ENCODE measurements around the gene THUMPD3.

THUMPD3 gene

GRCh38 chr3:9352917-9353752 lies 9.7 kb upstream of the THUMPD3 start:
- WGBS (ENCODE audit: insufficient coverage, insufficient read length): no CpG with 5 or more reads among the region's 7 CpGs
- peak; percentile 57 for DNase-seq (ENCODE audit: low read depth, low spot score)
- no peak overlapping the region for H3K4me3 ChIP-seq (ENCODE audit: low read length)
- peaks cover 3% of the 10 kb centered on the region; the same call in 1 of the 2 replicates for H3K4me1 ChIP-seq (ENCODE audit: control insufficient read depth, insufficient read depth, low read length)
- no peaks in the 10 kb centered on the region for H3K27me3 ChIP-seq (ENCODE audit: control insufficient read depth, insufficient read depth, low read length)
- no peak overlapping the region for H3K27ac ChIP-seq (ENCODE audit: low read length)
- H3K9me3 ChIP-seq (ENCODE audit: control insufficient read depth, insufficient read depth, low read length): no peaks in the 10 kb centered on the region
- no peaks in the 10 kb centered on the region for H3K36me3 ChIP-seq (ENCODE audit: control insufficient read depth, insufficient read depth, low read length)

DNA sequence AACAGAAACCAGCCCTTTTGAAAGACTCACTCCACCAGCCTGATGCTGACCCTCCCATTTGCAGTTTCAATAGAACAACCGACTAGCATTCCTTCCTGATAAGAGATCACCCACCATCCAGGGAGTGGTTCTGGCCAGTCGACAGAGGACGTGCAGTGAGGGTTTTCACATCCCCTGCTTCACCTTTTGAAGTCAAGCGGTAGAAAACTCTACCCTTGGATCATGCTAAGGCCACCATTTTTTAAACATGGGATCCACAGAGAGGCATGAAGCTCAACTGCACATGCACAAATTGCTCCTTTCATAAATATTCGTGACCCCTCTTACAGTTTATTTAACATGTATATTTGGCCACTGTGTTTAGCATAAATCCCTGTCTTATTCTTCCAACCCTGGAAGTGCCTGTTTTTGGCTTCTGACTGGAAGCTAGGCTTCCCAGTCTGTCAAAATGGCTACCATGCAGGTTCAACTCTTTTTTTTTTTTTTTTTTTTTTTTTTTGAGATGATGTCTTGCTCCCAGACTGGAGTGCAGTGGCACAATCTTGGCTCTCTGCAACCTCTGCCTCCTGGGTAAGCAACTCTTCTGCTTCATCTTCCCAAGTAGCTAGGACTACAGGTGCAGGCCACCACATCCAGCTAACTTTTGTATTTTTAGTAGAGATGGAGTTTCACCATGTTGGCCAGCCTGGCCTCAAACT lies 1.0 kb upstream of the THUMPD3 start:
- Histone ChIP-seq H3K4me3 (ENCODE audit: low read length) (no peak overlapping the region), H3K36me3 (ENCODE audit: control insufficient read depth, insufficient read depth, low read length) (peaks cover 3% of the 10 kb centered on the region; the same call in 1 of the 2 replicates), H3K4me1 (ENCODE audit: control insufficient read depth, insufficient read depth, low read length) (no peaks in the 10 kb centered on the region), H3K27me3 (ENCODE audit: control insufficient read depth, insufficient read depth, low read length) (no peaks in the 10 kb centered on the region), H3K9me3 (ENCODE audit: control insufficient read depth, insufficient read depth, low read length) (no peaks in the 10 kb centered on the region), H3K27ac (ENCODE audit: low read length) (no peak overlapping the region)
- no peak for DNase-seq (ENCODE audit: low read depth, low spot score)
- WGBS (ENCODE audit: insufficient coverage, insufficient read length): no CpG with 5 or more reads among the region's 5 CpGs

DNA sequence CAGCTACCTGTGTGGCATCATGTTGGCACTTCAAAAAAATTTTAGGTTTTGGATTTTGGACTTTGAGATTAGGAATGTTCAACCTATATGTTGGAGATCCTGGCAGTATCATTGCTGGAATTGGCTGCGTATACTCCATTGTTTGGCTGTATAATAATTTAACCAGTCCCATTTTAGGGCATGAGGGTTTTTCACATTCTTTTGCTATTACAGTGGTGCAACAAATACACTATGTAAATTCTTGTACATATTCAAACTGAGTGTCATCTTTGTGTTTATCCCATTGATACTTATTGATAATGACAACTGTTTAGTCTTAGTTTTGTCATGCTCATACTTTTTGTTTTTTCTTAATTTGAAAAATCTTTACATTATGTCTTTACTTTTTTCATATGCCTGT lies 6.7 kb downstream of the THUMPD3 start:
- Histone ChIP-seq H3K36me3 (ENCODE audit: control insufficient read depth, insufficient read depth, low read length) (peaks cover 6% of the 10 kb centered on the region; the same call in 1 of the 2 replicates), H3K4me3 (ENCODE audit: low read length) (no peak overlapping the region), H3K4me1 (ENCODE audit: control insufficient read depth, insufficient read depth, low read length) (no peaks in the 10 kb centered on the region), H3K27me3 (ENCODE audit: control insufficient read depth, insufficient read depth, low read length) (no peaks in the 10 kb centered on the region), H3K9me3 (ENCODE audit: control insufficient read depth, insufficient read depth, low read length) (no peaks in the 10 kb centered on the region), H3K27ac (ENCODE audit: low read length) (no peak overlapping the region)
- DNase-seq (ENCODE audit: low read depth, low spot score): no peak
- no CpG with 5 or more reads among the region's 1 CpG for WGBS (ENCODE audit: insufficient coverage, insufficient read length)

GRCh38 chr3:9373465-9373864 lies 10.6 kb downstream of the THUMPD3 start:
- Histone ChIP-seq H3K27me3 (ENCODE audit: control insufficient read depth, insufficient read depth, low read length) (no peaks in the 10 kb centered on the region), H3K9me3 (ENCODE audit: control insufficient read depth, insufficient read depth, low read length) (no peaks in the 10 kb centered on the region), H3K4me3 (ENCODE audit: low read length) (no peak overlapping the region), H3K27ac (ENCODE audit: low read length) (no peak overlapping the region), H3K4me1 (ENCODE audit: control insufficient read depth, insufficient read depth, low read length) (no peaks in the 10 kb centered on the region), H3K36me3 (ENCODE audit: control insufficient read depth, insufficient read depth, low read length) (peaks cover 3% of the 10 kb centered on the region; the same call in 1 of the 2 replicates)
- no CpG with 5 or more reads among the region's 3 CpGs for WGBS (ENCODE audit: insufficient coverage, insufficient read length)
- DNase-seq (ENCODE audit: low read depth, low spot score): no peak

GRCh38 chr3:9377981-9378380 lies 15.1 kb downstream of the THUMPD3 start:
- Histone ChIP-seq H3K27me3 (ENCODE audit: control insufficient read depth, insufficient read depth, low read length) (no peaks in the 10 kb centered on the region), H3K27ac (ENCODE audit: low read length) (no peak overlapping the region), H3K9me3 (ENCODE audit: control insufficient read depth, insufficient read depth, low read length) (no peaks in the 10 kb centered on the region), H3K4me1 (ENCODE audit: control insufficient read depth, insufficient read depth, low read length) (no peaks in the 10 kb centered on the region), H3K4me3 (ENCODE audit: low read length) (no peak overlapping the region), H3K36me3 (ENCODE audit: control insufficient read depth, insufficient read depth, low read length) (peaks cover 3% of the 10 kb centered on the region; the same call in 1 of the 2 replicates)
- WGBS (ENCODE audit: insufficient coverage, insufficient read length): no CpG with 5 or more reads among the region's 1 CpG
- no peak for DNase-seq (ENCODE audit: low read depth, low spot score)

GRCh38 chr3:9379327-9379726 lies 16.5 kb downstream of the THUMPD3 start:
- H3K4me3 ChIP-seq (ENCODE audit: low read length): no peak overlapping the region

DNA sequence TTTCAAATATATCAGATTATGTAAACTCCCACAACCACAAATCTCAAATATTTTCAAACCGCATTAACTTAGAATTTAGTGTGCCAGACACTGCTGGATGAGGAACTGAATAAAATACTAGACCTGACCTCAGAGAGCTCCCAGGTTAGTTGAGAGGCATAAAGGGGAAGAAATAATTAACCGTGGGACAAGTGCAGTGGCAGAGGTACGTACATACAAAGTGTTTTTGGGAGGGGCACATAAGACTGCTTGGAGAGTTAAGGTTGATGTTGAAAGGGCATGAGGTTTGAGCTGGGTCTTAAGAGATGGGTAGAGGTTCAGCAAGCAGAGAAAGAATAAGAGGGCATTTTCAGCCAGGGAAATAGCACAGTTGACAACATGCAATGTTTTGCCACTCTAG lies 17.2 kb downstream of the THUMPD3 start:
- H3K36me3 ChIP-seq (ENCODE audit: control insufficient read depth, insufficient read depth, low read length): peaks cover 8% of the 10 kb centered on the region; the same call in 1 of the 2 replicates
- H3K27me3 ChIP-seq (ENCODE audit: control insufficient read depth, insufficient read depth, low read length): no peaks in the 10 kb centered on the region
- 100% methylated on average over 1 of the region's 3 CpGs for WGBS (ENCODE audit: insufficient coverage, insufficient read length)
- DNase-seq (ENCODE audit: low read depth, low spot score): no peak
- no peak overlapping the region for H3K27ac ChIP-seq (ENCODE audit: low read length)
- H3K9me3 ChIP-seq (ENCODE audit: control insufficient read depth, insufficient read depth, low read length): no peaks in the 10 kb centered on the region
- no peak overlapping the region for H3K4me3 ChIP-seq (ENCODE audit: low read length)
- no peaks in the 10 kb centered on the region for H3K4me1 ChIP-seq (ENCODE audit: control insufficient read depth, insufficient read depth, low read length)

More at GRCh38 chr3:9379327-9379726, 16.5 kb downstream of the THUMPD3 start:
- no peak for DNase-seq (ENCODE audit: low read depth, low spot score)
- Histone ChIP-seq H3K4me1 (ENCODE audit: control insufficient read depth, insufficient read depth, low read length) (no peaks in the 10 kb centered on the region), H3K27ac (ENCODE audit: low read length) (no peak overlapping the region), H3K27me3 (ENCODE audit: control insufficient read depth, insufficient read depth, low read length) (no peaks in the 10 kb centered on the region), H3K9me3 (ENCODE audit: control insufficient read depth, insufficient read depth, low read length) (no peaks in the 10 kb centered on the region), H3K36me3 (ENCODE audit: control insufficient read depth, insufficient read depth, low read length) (peaks cover 6% of the 10 kb centered on the region; the same call in 1 of the 2 replicates)
- no CpG with 5 or more reads among the region's 4 CpGs for WGBS (ENCODE audit: insufficient coverage, insufficient read length)

GRCh38 chr3:9384141-9384828 lies 21.4 kb downstream of the THUMPD3 start:
- H3K4me3 ChIP-seq (ENCODE audit: low read length): no peak overlapping the region
- peaks cover 13% of the 10 kb centered on the region; the same call in 1 of the 2 replicates for H3K36me3 ChIP-seq (ENCODE audit: control insufficient read depth, insufficient read depth, low read length)
- H3K27ac ChIP-seq (ENCODE audit: low read length): no peak overlapping the region
- H3K27me3 ChIP-seq (ENCODE audit: control insufficient read depth, insufficient read depth, low read length): no peaks in the 10 kb centered on the region
- WGBS (ENCODE audit: insufficient coverage, insufficient read length): no CpG with 5 or more reads among the region's 13 CpGs
- H3K9me3 ChIP-seq (ENCODE audit: control insufficient read depth, insufficient read depth, low read length): no peaks in the 10 kb centered on the region
- no peak for DNase-seq (ENCODE audit: low read depth, low spot score)
- H3K4me1 ChIP-seq (ENCODE audit: control insufficient read depth, insufficient read depth, low read length): no peaks in the 10 kb centered on the region

DNA sequence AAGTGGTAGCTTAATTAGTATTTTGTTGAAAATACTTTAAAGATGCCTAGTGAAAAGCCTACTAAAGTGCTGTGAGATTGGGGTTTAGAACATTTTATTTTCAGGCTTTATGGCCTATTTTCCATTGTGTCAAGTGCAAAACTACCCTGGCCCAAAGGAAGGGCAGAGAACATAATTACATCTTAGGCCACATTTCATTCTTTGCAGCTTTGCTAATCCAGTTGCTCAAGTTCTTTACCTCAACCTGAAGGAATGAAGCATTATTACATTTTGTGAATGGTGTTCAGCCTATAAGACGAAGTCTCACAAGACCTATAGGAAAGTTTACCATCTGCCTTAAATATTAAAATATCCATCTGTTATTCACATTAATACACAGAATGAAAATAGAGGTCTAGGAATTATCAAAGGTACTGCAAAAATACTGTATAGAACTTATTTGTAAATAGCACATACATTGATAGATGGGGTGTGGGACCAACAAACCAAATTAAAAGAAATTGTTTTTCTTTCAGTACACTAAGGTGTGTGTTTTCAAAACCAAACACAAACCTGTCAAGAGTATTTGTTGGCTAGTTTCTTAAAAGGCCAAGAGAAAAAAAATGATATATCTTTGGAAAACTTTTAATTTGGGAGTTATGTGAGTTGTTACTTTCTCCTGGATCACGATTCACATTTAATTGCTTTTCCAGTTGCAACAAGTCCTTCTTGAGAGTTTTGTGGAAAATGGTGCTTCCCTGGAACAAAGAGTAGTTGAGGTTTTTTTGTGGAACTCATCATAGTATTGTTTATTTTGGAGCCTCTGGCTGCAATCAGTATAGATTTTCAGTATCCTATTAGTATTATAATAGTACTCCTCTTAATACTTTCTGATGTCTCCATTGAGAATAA lies 22.6 kb downstream of the THUMPD3 start:
- DNase-seq (ENCODE audit: low read depth, low spot score): no peak
- H3K27ac ChIP-seq (ENCODE audit: low read length): no peak overlapping the region
- H3K9me3 ChIP-seq (ENCODE audit: control insufficient read depth, insufficient read depth, low read length): no peaks in the 10 kb centered on the region
- no CpG with 5 or more reads among the region's 2 CpGs for WGBS (ENCODE audit: insufficient coverage, insufficient read length)
- no peaks in the 10 kb centered on the region for H3K27me3 ChIP-seq (ENCODE audit: control insufficient read depth, insufficient read depth, low read length)
- no peaks in the 10 kb centered on the region for H3K4me1 ChIP-seq (ENCODE audit: control insufficient read depth, insufficient read depth, low read length)
- no peak overlapping the region for H3K4me3 ChIP-seq (ENCODE audit: low read length)
- H3K36me3 ChIP-seq (ENCODE audit: control insufficient read depth, insufficient read depth, low read length): peaks cover 15% of the 10 kb centered on the region; the same call in 1 of the 2 replicates
